Activated CD8-positive, alpha-beta memory T cell treated with anti-CD3 and anti-CD28 coated beads, Interleukin-2, amount 50 U/mL, for 48 hours (primary cell): ENCODE measurements around the gene PTPRK.
A peak's percentile ranks its signal among the peaks of the same experiment; 100 is the strongest.

Source experiments
- DNase-seq: peaks from one replicate; pipeline ENCODE4 v3.0.0-alpha.2; 2020

PTPRK gene

GRCh38 chr6:128520436-128521281 lies at the start of gene PTPRK:
PTPRK (minus strand) TSS chr6:128520599; CDS start chr6:128520358, 241 bp downstream.
- DNase-seq: peak; percentile 91

- no peak for DNase-seq
These were observed 46.6 kb upstream of the PTPRK start for GRCh38 chr6:128567029-128567428.

GRCh38 chr6:128560966-128561365 lies 40.6 kb upstream of the PTPRK start:
- DNase-seq: no peak

- no peak for DNase-seq
These were observed 38.5 kb upstream of the PTPRK start for GRCh38 chr6:128558924-128559323.

DNA sequence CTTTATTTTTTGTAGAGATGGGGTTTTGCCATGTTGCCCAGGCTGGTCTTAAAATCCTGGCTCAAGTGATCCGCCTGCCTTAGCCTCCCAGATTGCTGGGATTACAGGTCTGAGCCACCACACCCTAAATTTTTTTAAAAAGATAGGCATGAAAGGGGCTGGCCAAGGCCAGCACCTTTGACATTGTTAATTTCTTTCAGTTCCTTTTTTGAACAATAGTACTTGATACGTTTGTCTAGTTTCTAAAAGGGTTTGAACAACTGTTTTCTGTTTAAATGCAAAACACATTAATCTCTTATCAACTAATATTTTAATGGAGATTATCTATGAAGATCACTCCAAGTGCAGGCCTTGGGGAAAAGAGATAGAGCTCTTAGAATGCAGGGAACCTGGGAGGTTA lies 37.6 kb upstream of the PTPRK start:
- no peak for DNase-seq

DNA sequence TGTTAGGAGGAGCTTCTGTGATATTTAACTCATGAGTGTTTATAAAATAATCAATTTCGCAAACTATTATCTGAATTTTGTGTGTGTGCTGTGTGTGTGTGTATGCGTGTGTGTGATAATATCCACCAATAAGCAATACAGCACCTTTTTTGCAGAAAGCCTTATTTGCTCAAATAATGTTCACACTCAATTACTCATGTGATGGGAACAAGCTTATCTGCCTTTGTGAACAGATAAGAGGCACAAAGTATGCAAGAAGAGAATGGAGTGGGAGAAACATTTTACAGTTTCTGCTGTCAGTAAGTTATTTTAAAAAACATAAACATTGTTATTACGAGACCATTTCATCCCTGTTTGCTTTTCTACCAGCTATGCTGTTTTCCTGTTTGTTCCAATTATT lies 36.7 kb upstream of the PTPRK start:
- DNase-seq: no peak

- no peak for DNase-seq
These were observed 33.9 kb upstream of the PTPRK start for GRCh38 chr6:128554302-128554701.

GRCh38 chr6:128541261-128541660 lies 20.9 kb upstream of the PTPRK start:
- no peak for DNase-seq

- no peak for DNase-seq
These were observed 18.4 kb upstream of the PTPRK start for GRCh38 chr6:128538763-128539162.

DNA sequence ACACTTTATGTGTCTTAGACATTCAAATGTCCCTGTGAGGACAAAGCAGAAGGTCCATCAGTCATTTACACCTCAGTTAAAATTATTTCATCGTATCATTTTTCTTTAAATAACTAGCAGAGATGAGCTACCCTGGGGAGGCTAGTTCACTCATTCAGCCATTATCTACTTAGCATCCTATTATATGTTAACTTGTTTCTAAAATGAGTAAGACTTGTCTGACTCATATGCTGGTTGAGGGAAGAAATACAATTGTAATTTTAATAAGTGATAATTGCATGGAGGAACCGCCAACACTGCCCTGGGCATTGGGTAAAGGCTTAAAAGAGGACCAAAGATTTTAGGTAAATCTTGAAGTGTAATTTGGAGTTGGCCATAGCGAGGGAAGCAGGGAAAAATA lies 12.4 kb upstream of the PTPRK start:
- no peak for DNase-seq

- no peak for DNase-seq
These were observed 11.7 kb upstream of the PTPRK start for GRCh38 chr6:128532136-128532535.

DNA sequence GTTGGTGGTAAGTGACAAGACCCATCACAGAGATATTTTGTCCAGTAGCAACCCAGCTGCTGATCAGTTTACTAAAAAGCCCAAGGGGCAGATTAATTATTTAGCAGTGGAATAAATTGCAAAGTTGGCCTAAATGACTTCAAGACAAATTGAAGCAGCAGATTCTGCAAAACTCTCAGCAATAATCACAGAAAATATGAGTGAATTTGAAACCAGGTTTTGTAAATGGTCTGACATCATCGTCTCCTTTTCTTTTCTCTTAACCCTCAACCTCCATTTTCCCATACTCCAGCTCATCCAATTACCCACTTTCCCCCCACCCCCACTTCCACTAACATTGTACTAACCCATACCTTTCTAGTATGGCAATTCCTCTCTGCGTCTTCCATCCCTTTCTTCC lies 11.3 kb upstream of the PTPRK start:
- no peak for DNase-seq

DNA sequence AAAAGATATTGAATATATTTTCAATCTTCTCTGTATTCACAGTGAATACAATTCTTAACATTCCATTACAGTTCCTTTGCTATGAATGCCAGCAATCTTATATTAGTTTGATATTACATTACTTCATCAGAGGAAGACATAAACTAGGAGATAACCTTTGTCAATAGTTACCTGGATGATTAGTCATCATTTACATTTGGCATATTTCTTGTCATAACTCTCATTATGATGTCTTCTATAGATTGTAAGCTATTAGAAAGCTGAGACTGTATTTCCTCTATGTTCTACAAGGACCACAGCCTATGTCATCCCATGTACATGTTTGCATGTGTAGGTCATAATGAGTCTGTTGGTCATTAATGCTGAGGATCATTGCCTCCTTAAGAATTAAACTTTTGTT lies 7.8 kb upstream of the PTPRK start:
- DNase-seq: no peak

DNA sequence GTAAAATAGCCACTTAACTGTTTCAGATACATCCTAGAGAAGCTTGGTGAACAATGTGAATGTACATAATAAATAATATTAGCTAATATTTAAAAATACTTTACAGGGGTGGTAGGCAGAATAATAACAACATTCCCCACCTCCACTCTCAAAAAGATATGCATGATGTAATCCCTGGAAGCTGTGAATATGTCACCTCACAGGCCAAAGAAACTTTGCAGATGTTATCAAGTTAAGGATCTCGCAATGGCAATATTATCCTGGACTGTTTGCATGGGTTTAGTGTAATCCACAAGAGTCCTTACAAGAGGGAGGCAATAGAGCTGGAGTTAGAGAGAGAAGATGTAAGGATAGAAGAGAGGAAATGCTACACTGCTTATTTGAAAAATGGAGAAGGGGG lies 7.0 kb upstream of the PTPRK start:
- no peak for DNase-seq

DNA sequence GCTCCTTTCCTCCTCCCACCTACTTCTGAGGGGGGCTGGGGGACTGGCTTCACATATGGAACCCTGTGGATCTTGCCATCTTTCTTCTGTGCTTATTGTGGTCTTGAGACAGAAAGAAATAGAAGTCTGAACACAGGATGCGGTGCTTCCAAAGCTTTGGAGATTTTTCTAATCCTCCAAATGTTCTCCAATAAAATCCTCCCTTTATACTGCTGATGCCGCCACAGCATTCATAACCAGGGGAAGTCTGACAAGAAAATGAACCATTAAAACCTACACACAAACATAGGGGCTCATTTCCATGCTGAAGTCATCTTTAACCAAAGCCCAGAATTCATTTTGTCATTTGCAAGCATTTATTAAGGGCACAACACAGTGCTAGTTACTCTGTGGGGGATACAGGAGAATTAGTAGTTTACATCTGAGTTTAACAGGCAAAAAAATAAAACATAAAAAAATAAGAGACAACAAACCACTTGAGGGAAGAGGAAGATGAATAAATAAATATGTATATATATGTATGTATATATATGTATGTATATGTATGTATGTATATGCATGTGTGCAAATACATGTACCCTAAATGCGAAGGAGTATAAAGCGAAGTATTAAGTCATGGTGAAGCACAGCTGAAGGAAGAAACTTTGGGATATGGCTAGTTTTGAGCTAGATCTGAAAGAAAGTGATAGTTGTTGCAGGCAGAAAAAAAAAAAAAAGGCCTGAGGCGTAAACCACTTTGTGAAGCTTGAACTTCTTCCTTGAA lies 5.9 kb upstream of the PTPRK start:
- DNase-seq: no peak

GRCh38 chr6:128525406-128525805 lies 5.0 kb upstream of the PTPRK start:
- no peak for DNase-seq

DNA sequence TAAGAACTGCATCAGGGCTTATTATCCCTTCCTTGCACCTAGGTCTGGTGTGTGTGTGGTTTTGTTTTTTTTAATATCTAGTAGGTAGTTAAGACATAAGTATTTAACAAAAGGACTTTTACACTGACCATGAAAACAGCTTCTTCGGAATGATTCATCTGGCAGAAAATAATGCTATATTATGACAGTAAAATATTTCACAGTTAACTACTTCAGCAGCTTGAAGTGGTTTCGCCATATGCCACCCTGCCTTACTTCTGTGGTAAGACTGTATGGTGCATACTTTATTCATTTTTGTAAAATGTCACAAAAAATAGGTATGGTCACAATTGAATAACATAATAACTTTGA lies 858 bp upstream of the PTPRK start:
- no peak for DNase-seq

GRCh38 chr6:128519931-128520435 lies 416 bp downstream of the PTPRK start:
- peak; percentile 71 for DNase-seq

DNA sequence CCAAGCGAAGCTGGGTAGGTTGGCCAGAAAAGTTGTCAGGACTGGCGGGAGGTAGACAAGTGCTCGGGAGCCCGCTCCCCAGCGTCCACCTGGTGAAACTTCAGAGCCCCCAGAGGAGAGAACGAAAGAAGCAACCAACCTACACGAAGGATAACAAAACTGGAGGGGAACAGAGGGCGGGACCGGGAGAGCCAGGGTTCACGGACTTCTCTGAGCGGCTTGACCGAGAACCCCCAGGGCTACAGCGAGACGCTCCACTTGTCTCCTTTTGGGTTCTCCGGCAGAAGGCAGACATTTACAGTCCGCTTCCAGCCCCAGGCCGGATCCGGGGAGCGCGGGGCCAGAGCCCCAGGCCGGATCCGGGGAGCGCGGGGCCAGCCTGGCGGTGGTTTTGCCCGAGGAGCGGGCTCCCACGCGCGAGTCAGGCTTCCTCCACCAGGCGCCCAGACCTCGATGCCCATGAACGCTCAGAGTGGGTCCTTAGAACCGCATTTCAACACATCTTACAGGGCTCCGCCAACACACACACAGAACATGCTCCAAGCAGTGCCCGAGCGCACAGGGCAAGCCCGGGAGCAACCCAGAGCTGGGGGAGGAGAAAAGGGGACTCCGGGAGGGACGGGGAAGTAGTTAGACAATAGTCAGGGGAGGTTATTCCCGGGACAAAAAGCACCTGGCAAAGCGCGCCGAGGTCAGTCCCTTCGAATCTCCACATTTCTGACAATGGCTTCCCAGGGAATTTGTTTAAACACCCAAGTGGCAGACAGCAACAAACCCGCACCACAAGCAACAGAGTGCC lies 1.1 kb downstream of the PTPRK start:
- DNase-seq: peak; percentile 72

- no peak for DNase-seq
These were observed 1.8 kb downstream of the PTPRK start for GRCh38 chr6:128518434-128519131.

DNA sequence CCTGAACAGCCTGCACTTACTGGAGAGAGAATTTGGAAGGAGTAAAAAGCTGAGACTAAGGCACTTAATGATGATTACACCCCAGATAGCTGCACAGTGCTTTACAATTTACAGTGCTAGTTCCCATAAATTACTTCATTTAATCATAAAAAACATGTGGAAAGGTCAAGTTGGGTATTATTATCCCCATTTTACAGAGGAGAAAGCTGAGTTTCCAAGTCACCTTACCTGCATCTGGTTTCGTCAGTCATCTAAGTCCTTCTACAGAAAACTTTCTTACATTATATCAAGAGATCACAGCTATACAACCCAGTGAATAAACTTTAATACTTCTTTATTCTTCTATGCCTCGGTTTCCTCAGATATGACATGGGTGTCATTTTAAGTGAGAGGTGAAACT lies 3.3 kb downstream of the PTPRK start:
- no peak for DNase-seq

- no peak for DNase-seq
These were observed 3.9 kb downstream of the PTPRK start for GRCh38 chr6:128516514-128516898.
